Natural killer cell (primary cell): ENCODE data around the gene PITRM1. TPM values are rescaled to one million over a fixed set of nuclear protein-coding genes. Genes with fewer than 3 reads are reported as not detected.
A peak's percentile ranks its signal among the peaks of the same experiment; 100 is the strongest.
"Not testable (repeated sequence)": the region's sequence is repeated elsewhere in the genome, so short reads cannot be mapped to it uniquely, and the experiment has no call there.

Experiments used
- ATAC-seq, 3 donors: fragments of 150-1000 bp in 2 of 3; fragments of 200-7000 bp in 1 of 3; cut with Tn5 transposase; 1 replicate in 1 of 3; 2 replicates in 2 of 3; pipeline ENCODE4 v1.10.0; 2021; ENCODE audit warnings: mild to moderate bottlenecking in 2 of 3, moderate library complexity in 2 of 3
- DNase-seq, 2 donors: peaks; one replicate each; pipeline versions ENCODE4 v3.0.0 to v3.0.0-alpha.2; 2013 to 2021; ENCODE audit warnings: mixed read lengths in 1 of 2
- H3K27ac ChIP-seq: one replicate; pipeline ENCODE4 v1.5.1; 2013; ENCODE audit warnings: mild to moderate bottlenecking, low read length
- H3K27me3 ChIP-seq: one replicate; pipeline ENCODE4 v1.6.1; 2013; ENCODE audit warnings: low read length; ENCODE audit not compliant: control insufficient read depth, insufficient read depth
- H3K36me3 ChIP-seq: one replicate; pipeline ENCODE4 v1.6.1; 2013; ENCODE audit warnings: low read length; ENCODE audit not compliant: control insufficient read depth, insufficient read depth
- H3K4me1 ChIP-seq: one replicate; pipeline ENCODE4 v1.6.1; 2013; ENCODE audit warnings: low read length; ENCODE audit not compliant: control insufficient read depth, insufficient read depth
- H3K4me3 ChIP-seq: one replicate; pipeline ENCODE4 v1.5.1; 2013; ENCODE audit warnings: low read length
- H3K9me3 ChIP-seq: one replicate; pipeline ENCODE4 v1.6.1; 2013; ENCODE audit warnings: low read length; ENCODE audit not compliant: control insufficient read depth, insufficient read depth
- H3K27ac Mint-ChIP-seq, 2 donors: one replicate each; pipeline ENCODE4 v1.8.0; 2022; ENCODE audit warnings: mild to moderate bottlenecking in 2 of 2, mixed read lengths in 2 of 2, moderate library complexity in 1 of 2
- H3K27me3 Mint-ChIP-seq, 2 donors: one replicate each; pipeline ENCODE4 v1.8.0; 2022; ENCODE audit warnings: low read depth in 2 of 2, mixed read lengths in 2 of 2
- H3K36me3 Mint-ChIP-seq: one replicate; pipeline ENCODE4 v1.8.0; 2022; ENCODE audit warnings: mixed read lengths
- H3K4me1 Mint-ChIP-seq, 2 donors: one replicate each; pipeline ENCODE4 v1.8.0; 2022; ENCODE audit warnings: mixed read lengths in 2 of 2
- H3K4me3 Mint-ChIP-seq: one replicate; pipeline ENCODE4 v1.8.0; 2022; ENCODE audit warnings: mild to moderate bottlenecking, moderate library complexity, mixed read lengths
- H3K9me3 Mint-ChIP-seq, 2 donors: one replicate each; pipeline ENCODE4 v1.8.0; 2022; ENCODE audit warnings: mixed read lengths in 2 of 2
- CTCF ChIP-seq: fragments of 200-600 bp; IDR thresholded peaks from one replicate; pipeline ENCODE4 v1.8.0; 2022; ENCODE audit warnings: antibody characterized with exemption
- WGBS: methylation state at CpG from one replicate; pipeline ENCODE4 v1.1.7; 2013; ENCODE audit warnings: missing lambda C conversion rate; ENCODE audit not compliant: insufficient coverage; 5-methylcytosine and 5-hydroxymethylcytosine counted together
- intact Hi-C: fragments of 100-400 bp; cut with micrococcal nuclease; formaldehyde crosslinking; loops from one replicate; pipeline ENCODE4 v1.14.2; 2022
- total RNA-seq, 4 donors: library from RNA; stranded (reverse); fragments of 120-200 nt in 1 of 4; gene quantifications; one replicate each; pipeline versions ENCODE4 v1.2.3 to v1.2.4, GENCODE V29; 2013 to 2022

Gene PITRM1
- total RNA-seq, 3 donors from 2014 or later (not counting 1 experiment from before 2014, with no cell fraction given): 67.1 to 89.0 (median 70.6) TPM

GRCh38 chr10:3192856-3193635 lies 20.5 kb upstream of the PITRM1 start:
- Histone ChIP-seq H3K36me3 (no peaks in the 10 kb centered on the region), H3K4me1 (peaks cover 11% of the 10 kb centered on the region), H3K27ac (no peak overlapping the region), H3K4me3 (no peak overlapping the region), H3K9me3 (no peaks in the 10 kb centered on the region), H3K27me3 (peaks cover under 1% of the 10 kb centered on the region)
- Mint-ChIP-seq H3K27ac (no peak overlapping the region), H3K9me3 (no peaks in the 10 kb centered on the region), H3K4me3 (peak overlapping the region; percentile 43), H3K27me3 (peaks cover 28 to 47% of the 10 kb centered on the region in 2 donors), H3K4me1 (peaks cover 14 to 21% of the 10 kb centered on the region in 2 donors), H3K36me3 (no peaks in the 10 kb centered on the region)
- intact Hi-C loops: loop anchor here (2.0 kb wide), 1 partner anchor 1574 kb away; no protein-coding TSS in a partner anchor
- 71% methylated on average over 16 of the region's 19 CpGs for WGBS
- DNase-seq (peak; percentile 33 to 74), ATAC-seq (peak; percentile 45 to 60 (median 56))
- peak; percentile 97 for TF ChIP-seq CTCF

GRCh38 chr10:3190817-3191216 lies 18.2 kb upstream of the PITRM1 start:
- no peak overlapping the region for H3K27ac Mint-ChIP-seq
- Histone ChIP-seq H3K9me3 (no peaks in the 10 kb centered on the region), H3K27me3 (no peaks in the 10 kb centered on the region), H3K27ac (no peak overlapping the region), H3K4me1 (no peaks in the 10 kb centered on the region), H3K4me3 (no peak overlapping the region), H3K36me3 (no peaks in the 10 kb centered on the region)
- intact Hi-C loops: no loop called here
- H3K4me3 Mint-ChIP-seq: no peak overlapping the region
- no peaks in the 10 kb centered on the region for H3K9me3 Mint-ChIP-seq
- DNase-seq (no peak), ATAC-seq (no peak)
- no peaks in the 10 kb centered on the region for H3K36me3 Mint-ChIP-seq
- peaks cover 24 to 47% of the 10 kb centered on the region in 2 donors for H3K27me3 Mint-ChIP-seq
- H3K4me1 Mint-ChIP-seq: peaks cover 7 to 8% of the 10 kb centered on the region in 2 donors
- no peak for TF ChIP-seq CTCF
- WGBS: 95% methylated on average over 3 of the region's 3 CpGs

- H3K4me1 ChIP-seq, H3K27ac ChIP-seq, H3K9me3 Mint-ChIP-seq, intact Hi-C loops, ATAC-seq, H3K4me1 Mint-ChIP-seq, H3K4me3 ChIP-seq, H3K36me3 Mint-ChIP-seq, H3K27me3 ChIP-seq, H3K36me3 ChIP-seq, H3K27ac Mint-ChIP-seq, H3K4me3 Mint-ChIP-seq, DNase-seq, H3K9me3 ChIP-seq: not testable (repeated sequence)
- WGBS: 97% methylated on average over 2 of the region's 3 CpGs
- H3K27me3 Mint-ChIP-seq: peaks cover 15 to 23% of the 10 kb centered on the region in 2 donors
These were observed 14.6 kb upstream of the PITRM1 start for GRCh38 chr10:3187229-3187628.

- Histone ChIP-seq H3K9me3 (no peaks in the 10 kb centered on the region), H3K27me3 (no peaks in the 10 kb centered on the region), H3K36me3 (no peaks in the 10 kb centered on the region), H3K4me1 (no peaks in the 10 kb centered on the region), H3K27ac (no peak overlapping the region), H3K4me3 (no peak overlapping the region)
- Mint-ChIP-seq H3K27ac (no peak overlapping the region), H3K27me3 (peaks cover 21 to 30% of the 10 kb centered on the region in 2 donors), H3K36me3 (no peaks in the 10 kb centered on the region), H3K4me1 (no peaks in the 10 kb centered on the region), H3K4me3 (no peak overlapping the region), H3K9me3 (no peaks in the 10 kb centered on the region)
- intact Hi-C loops: no loop called here
- peak in 1 of 2 donors; percentile 74 for DNase-seq
- peak in 1 of 3 donors; percentile 46 for ATAC-seq
- 49% methylated on average over 6 of the region's 6 CpGs for WGBS
- TF ChIP-seq CTCF: no peak
These were observed 13.8 kb upstream of the PITRM1 start for GRCh38 chr10:3186368-3186767.
